NB4 (cell line): Measurements from ENCODE around the gene NKIRAS2.

ENCODE experiments used
- CTCF ChIP-seq: IDR thresholded peaks from one replicate; pipeline ENCODE4 v1.5.1; 2012; ENCODE audit warnings: low read depth, low read length
- MAX ChIP-seq: IDR thresholded peaks from 2 replicates; pipeline ENCODE4 v1.6.1; 2011; ENCODE audit warnings: low read depth, low read length
- POLR2A ChIP-seq: IDR thresholded peaks from 2 replicates; pipeline ENCODE4 v1.6.1; 2011; ENCODE audit warnings: mild to moderate bottlenecking; ENCODE audit not compliant: insufficient read length; ENCODE audit errors: extremely low read depth

GRCh38 chr17:42031584-42031983 is 11.7 kb downstream of the NKIRAS2 start:
- TF ChIP-seq CTCF: no peak
- no peak for TF ChIP-seq POLR2A
- no peak for TF ChIP-seq MAX
